HCT116 (cell line): ENCODE results near the gene RFC4.

Experiments used
- EZH2 ChIP-seq: fragments of 200-600 bp; sonication (generic); IDR thresholded peaks from 2 replicates; pipeline ENCODE4 v1.6.1; 2017; ENCODE audit warnings: antibody characterized with exemption, mixed run types
- POLR2A ChIP-seq: IDR thresholded peaks from 2 replicates; pipeline ENCODE4 v1.7.0; 2011; ENCODE audit warnings: borderline replicate concordance; ENCODE audit not compliant: insufficient read depth, insufficient read length; ENCODE audit errors: extremely low read depth
- RAD21 ChIP-seq: IDR thresholded peaks from 2 replicates; pipeline ENCODE4 v1.6.1; 2012; ENCODE audit warnings: low read depth, mild to moderate bottlenecking
- TCF7L2 ChIP-seq: IDR thresholded peaks from 2 replicates; pipeline ENCODE4 v1.7.0; 2011; ENCODE audit warnings: borderline replicate concordance, inconsistent platforms; ENCODE audit not compliant: insufficient read depth, insufficient read length; ENCODE audit errors: extremely low read depth
- ZBTB33 ChIP-seq: IDR thresholded peaks from 2 replicates; pipeline ENCODE4 v1.6.1; 2011; ENCODE audit warnings: mild to moderate bottlenecking, low read length, moderate library complexity; ENCODE audit not compliant: insufficient replicate concordance; ENCODE audit errors: extremely low read depth
- TF ChIP-seq, protein P1 (sequence below), 3 experiments: fragments of 200-600 bp in 1 of 3; sonication (generic) in 1 of 3; IDR thresholded peaks in 2 of 3; conservative IDR thresholded peaks in 1 of 3; 2 replicates each; pipeline ENCODE4 v1.5.1; 2012 to 2017; ENCODE audit warnings: low read depth in 2 of 3, low read length in 2 of 3, antibody characterized with exemption in 1 of 3, borderline replicate concordance in 1 of 3, control low read depth in 1 of 3, mild to moderate bottlenecking in 1 of 3, mixed read lengths in 1 of 3, mixed run types in 1 of 3, moderate library complexity in 1 of 3; ENCODE audit not compliant: insufficient read depth in 1 of 3

GRCh38 chr3:186772281-186772694 is 34.0 kb downstream of the RFC4 start:
- no peak for TF ChIP-seq POLR2A
- TF ChIP-seq RAD21, result no peak
- no peak for TF ChIP-seq TCF7L2
- TF ChIP-seq EZH2, result no peak
- TF ChIP-seq, protein P1, sequence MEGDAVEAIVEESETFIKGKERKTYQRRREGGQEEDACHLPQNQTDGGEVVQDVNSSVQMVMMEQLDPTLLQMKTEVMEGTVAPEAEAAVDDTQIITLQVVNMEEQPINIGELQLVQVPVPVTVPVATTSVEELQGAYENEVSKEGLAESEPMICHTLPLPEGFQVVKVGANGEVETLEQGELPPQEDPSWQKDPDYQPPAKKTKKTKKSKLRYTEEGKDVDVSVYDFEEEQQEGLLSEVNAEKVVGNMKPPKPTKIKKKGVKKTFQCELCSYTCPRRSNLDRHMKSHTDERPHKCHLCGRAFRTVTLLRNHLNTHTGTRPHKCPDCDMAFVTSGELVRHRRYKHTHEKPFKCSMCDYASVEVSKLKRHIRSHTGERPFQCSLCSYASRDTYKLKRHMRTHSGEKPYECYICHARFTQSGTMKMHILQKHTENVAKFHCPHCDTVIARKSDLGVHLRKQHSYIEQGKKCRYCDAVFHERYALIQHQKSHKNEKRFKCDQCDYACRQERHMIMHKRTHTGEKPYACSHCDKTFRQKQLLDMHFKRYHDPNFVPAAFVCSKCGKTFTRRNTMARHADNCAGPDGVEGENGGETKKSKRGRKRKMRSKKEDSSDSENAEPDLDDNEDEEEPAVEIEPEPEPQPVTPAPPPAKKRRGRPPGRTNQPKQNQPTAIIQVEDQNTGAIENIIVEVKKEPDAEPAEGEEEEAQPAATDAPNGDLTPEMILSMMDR (IDR thresholded peaks at IDR 0.05 in 2 of 3, conservative IDR thresholded peaks at IDR 0.05 in 1 of 3; ENCODE audit: borderline replicate concordance in 1 of 3, insufficient read depth in 1 of 3, low read depth in 2 of 3, low read length in 2 of 3), result no peak
- no peak for TF ChIP-seq ZBTB33
